Breast epithelium (tissue), 3 donors: ENCODE data around the gene CTNNBIP1.

Experiments
- CTCF ChIP-seq, 3 donors: fragments of 450-650 bp; IDR thresholded peaks; one replicate each; pipeline ENCODE4 v1.5.1; 2016 to 2017; ENCODE audit warnings: antibody characterized with exemption in 3 of 3, mild to moderate bottlenecking in 3 of 3, moderate library complexity in 3 of 3
- POLR2A ChIP-seq: fragments of 450-650 bp; IDR thresholded peaks from one replicate; pipeline ENCODE4 v1.6.1; 2016; ENCODE audit warnings: antibody characterized with exemption, mild to moderate bottlenecking, moderate library complexity
- POLR2AphosphoS5 ChIP-seq, 3 donors: sonication (generic); formaldehyde crosslinking; IDR thresholded peaks; one replicate each; pipeline ENCODE4 v1.6.1; 2017; ENCODE audit warnings: antibody characterized with exemption in 3 of 3

GRCh38 chr1:9835758-9836631, 74.1 kb downstream of the CTNNBIP1 start:
- TF ChIP-seq POLR2AphosphoS5 (IDR thresholded peaks at IDR 0.05) (no peak), CTCF (IDR thresholded peaks at IDR 0.05) (no peak), POLR2A (no peak)
